LNCaP clone FGC (cell line): ENCODE data around the gene SLC25A29.

Experiments
- DNase-seq: peaks from one replicate; pipeline ENCODE4 v3.0.0-alpha.2; 2011; ENCODE audit warnings: low read depth
- H3K4me3 ChIP-seq: 2 replicates; pipeline ENCODE4 v1.5.1; 2011; ENCODE audit warnings: mild to moderate bottlenecking, low read depth, low read length, control low read depth
- TF ChIP-seq, protein P1 (sequence below): IDR thresholded peaks from 2 replicates; pipeline ENCODE4 v1.5.1; 2012; ENCODE audit warnings: mild to moderate bottlenecking; ENCODE audit not compliant: control insufficient read depth, insufficient read depth; ENCODE audit errors: extremely low read depth

The SLC25A29 gene

DNA sequence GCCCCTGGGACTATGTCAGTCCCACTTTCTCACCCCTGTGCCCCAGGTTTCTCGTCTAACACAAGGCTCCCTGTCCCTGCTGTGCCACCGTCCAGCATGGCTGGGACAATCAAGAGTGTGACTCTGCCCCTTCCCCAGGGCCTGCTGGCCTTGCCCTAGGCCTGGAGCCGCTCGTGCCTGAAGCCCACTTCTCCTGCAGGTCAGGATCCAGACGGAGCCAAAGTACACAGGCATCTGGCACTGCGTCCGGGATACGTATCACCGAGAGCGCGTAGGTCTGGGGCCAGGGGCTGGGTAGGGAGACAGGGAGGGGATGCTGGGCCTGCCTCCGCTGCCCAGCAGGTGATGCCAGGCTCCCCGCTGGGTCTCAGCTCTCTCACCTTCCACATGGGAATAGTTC is 19.7 kb upstream of the SLC25A29 start:
- peak; percentile 65 for DNase-seq
- TF ChIP-seq, protein P1, sequence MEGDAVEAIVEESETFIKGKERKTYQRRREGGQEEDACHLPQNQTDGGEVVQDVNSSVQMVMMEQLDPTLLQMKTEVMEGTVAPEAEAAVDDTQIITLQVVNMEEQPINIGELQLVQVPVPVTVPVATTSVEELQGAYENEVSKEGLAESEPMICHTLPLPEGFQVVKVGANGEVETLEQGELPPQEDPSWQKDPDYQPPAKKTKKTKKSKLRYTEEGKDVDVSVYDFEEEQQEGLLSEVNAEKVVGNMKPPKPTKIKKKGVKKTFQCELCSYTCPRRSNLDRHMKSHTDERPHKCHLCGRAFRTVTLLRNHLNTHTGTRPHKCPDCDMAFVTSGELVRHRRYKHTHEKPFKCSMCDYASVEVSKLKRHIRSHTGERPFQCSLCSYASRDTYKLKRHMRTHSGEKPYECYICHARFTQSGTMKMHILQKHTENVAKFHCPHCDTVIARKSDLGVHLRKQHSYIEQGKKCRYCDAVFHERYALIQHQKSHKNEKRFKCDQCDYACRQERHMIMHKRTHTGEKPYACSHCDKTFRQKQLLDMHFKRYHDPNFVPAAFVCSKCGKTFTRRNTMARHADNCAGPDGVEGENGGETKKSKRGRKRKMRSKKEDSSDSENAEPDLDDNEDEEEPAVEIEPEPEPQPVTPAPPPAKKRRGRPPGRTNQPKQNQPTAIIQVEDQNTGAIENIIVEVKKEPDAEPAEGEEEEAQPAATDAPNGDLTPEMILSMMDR = no peak
- H3K4me3 ChIP-seq = no peak overlapping the region

DNA sequence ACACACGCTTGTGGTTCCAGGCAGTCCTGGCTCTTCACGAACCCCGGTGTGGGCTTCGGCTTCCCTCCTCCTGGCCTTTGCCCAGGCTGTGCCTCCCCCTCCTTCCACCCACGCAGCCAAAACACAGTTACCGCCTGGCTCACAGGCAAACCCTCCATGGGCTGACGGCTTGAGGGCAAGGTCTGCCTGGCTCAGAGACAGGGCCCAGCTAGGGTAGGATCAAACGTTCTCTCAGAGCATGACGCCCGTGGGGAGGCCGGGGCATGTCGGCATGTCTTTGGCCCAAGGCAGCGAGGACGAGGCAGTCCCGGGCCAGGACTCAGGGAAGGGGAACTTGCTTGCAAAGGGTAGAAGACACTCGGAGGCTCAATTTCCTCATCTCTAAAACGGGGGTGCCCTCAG is 19.0 kb upstream of the SLC25A29 start:
- no peak overlapping the region for H3K4me3 ChIP-seq
- no peak for DNase-seq
- TF ChIP-seq, protein P1 = no peak

GRCh38 chr14:100323942-100324307 is 17.7 kb upstream of the SLC25A29 start:
- DNase-seq = no peak
- TF ChIP-seq, protein P1 = no peak
- H3K4me3 ChIP-seq = no peak overlapping the region

DNA sequence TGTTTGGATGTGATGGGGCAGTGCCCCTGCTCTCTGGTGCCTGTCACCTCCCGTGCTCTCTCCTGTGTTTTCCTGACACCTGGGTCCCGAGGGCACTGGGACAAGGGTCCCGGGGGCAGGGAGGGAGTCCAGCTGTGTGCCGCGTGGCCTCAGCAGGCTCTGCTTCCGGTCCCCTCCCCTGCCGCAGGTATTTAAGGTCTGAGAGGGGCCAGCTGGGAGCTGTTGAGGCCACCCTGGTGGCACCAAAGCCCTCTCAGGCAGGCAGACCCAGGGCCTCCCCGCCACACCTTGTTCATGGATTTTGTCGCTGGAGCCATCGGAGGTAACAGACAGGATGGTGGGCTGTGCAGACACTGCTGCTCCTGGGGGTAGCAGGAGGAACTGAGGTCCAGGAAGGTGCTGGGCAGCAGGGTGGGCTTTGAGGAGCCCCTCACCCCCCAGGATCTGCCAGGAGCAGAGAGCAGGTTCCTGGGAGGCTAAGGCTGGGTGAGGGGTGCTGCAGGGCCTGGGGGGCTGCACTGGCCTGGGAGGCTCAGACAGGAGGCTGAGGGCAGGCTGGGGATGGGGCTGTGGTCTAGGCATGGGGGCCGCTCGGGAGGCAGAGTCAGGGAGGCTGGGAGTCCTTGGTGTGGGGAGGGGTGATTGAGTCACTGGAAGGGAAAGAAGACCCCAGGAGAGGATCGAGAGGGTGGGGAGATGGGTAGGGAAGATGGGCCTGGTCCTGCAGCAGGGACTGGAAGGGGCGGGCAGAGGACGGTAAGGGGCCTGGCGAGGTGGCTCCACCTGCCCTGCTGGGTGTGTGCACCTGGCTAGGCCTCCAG is 17.1 kb upstream of the SLC25A29 start, which contains the start of gene SLC25A47:
Gene SLC25A47 (plus strand): TSS at position 219 of the 821 bp plus-strand sequence. CDS start 76 bp downstream, at position 295.
- DNase-seq = no peak
- H3K4me3 ChIP-seq = no peak within 1 kb of the TSS
- TF ChIP-seq, protein P1 = no peak

GRCh38 chr14:100322138-100322957 is 16.1 kb upstream of the SLC25A29 start:
- no peak overlapping the region for H3K4me3 ChIP-seq
- no peak for DNase-seq
- TF ChIP-seq, protein P1 = no peak

GRCh38 chr14:100321473-100322137 is 15.4 kb upstream of the SLC25A29 start:
- H3K4me3 ChIP-seq = no peak overlapping the region
- no peak for DNase-seq
- TF ChIP-seq, protein P1 = no peak
